Renal cortex interstitium (tissue), 11 donors: ENCODE measurements around the gene CCL22. TPM values are rescaled to one million over a fixed set of nuclear protein-coding genes. Genes with fewer than 3 reads are reported as not detected.
"Not testable (repeated sequence)": the region's sequence is repeated elsewhere in the genome, so short reads cannot be mapped to it uniquely, and the experiment has no call there.

Experiments used
- DNase-seq, 11 donors: peaks; one replicate each; pipeline ENCODE4 v3.0.0-alpha.2; 2013; ENCODE audit warnings: low read depth in 9 of 11, low spot score in 4 of 11; ENCODE audit errors: extremely low read depth in 1 of 11
- polyA plus RNA-seq, 3 donors: library from polyadenylated mRNA; unstranded; fragments of 120-200 nt; gene quantifications; one replicate each; pipeline ENCODE4 v1.2.1, GENCODE V29; 2013; ENCODE audit not compliant: insufficient read length in 3 of 3

Gene CCL22
- polyA plus RNA-seq, 3 donors = 0.08 to 0.13 (median 0.12) TPM

GRCh38 chr16:57372372-57373116, 14.0 kb downstream of the CCL22 start, which contains the start of gene CX3CL1:
Gene CX3CL1 (plus strand): TSS chr16:57372490. CDS start chr16:57372569, 79 bp downstream.
- peak in 10 of 11 donors; percentile 67 to 89 (median 82) for DNase-seq

GRCh38 chr16:57373117-57373947, 14.7 kb downstream of the CCL22 start:
- DNase-seq = no peak

GRCh38 chr16:57374067-57374534, 15.5 kb downstream of the CCL22 start:
- DNase-seq = peak in 2 of 11 donors; percentile 45 to 57

- DNase-seq = not testable (repeated sequence)
Measured at GRCh38 chr16:57374925-57375465, 16.4 kb downstream of the CCL22 start.

GRCh38 chr16:57376313-57376818, 17.8 kb downstream of the CCL22 start:
- no peak for DNase-seq

- no peak for DNase-seq
Measured at GRCh38 chr16:57377080-57377841, 18.7 kb downstream of the CCL22 start.

- DNase-seq = no peak
Measured at GRCh38 chr16:57379579-57379978, 21.0 kb downstream of the CCL22 start.

- DNase-seq = no peak
Measured at GRCh38 chr16:57380671-57381462, 22.3 kb downstream of the CCL22 start.

GRCh38 chr16:57381791-57382534, 23.4 kb downstream of the CCL22 start:
- no peak for DNase-seq

- no peak for DNase-seq
Measured at GRCh38 chr16:57382535-57383275, 24.1 kb downstream of the CCL22 start.

GRCh38 chr16:57383276-57384247, 25.0 kb downstream of the CCL22 start:
- DNase-seq = no peak

GRCh38 chr16:57384248-57385070, 25.9 kb downstream of the CCL22 start:
- DNase-seq = no peak

GRCh38 chr16:57385083-57385482, 26.5 kb downstream of the CCL22 start:
- no peak for DNase-seq

GRCh38 chr16:57386381-57386951, 27.9 kb downstream of the CCL22 start:
- DNase-seq = peak in 2 of 11 donors; percentile 48 to 61
